ENCODE measurements around the gene COL28A1. TPM values are rescaled to one million over a fixed set of nuclear protein-coding genes. Genes with fewer than 3 reads are reported as not detected.
A peak's percentile ranks its signal among the peaks of the same experiment; 100 is the strongest.

COL28A1 gene
- total RNA-seq, 1 donor from 2014 or later: not detected

DNA sequence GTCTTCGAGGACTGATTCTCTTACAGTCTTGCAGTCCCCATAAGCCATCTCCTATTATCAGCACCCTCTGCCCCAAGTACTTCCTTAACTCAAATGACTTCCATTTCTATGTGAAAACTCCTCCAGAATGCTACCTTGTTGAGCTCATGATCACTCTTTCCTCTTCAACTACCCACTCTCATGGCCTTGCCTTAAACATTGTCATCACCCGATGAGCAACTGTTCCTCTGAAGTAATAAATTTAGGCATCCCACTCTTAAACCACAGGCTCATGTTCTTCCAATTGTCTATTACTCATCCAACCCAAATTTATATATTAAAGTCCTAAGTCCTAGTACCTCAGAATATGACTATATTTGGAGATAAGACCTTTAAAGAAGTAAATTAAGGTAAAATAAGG is 200.5 kb downstream of the COL28A1 start:
- no peak for DNase-seq (ENCODE audit: low read depth in 2 of 2)

GRCh38 chr7:7333610-7334009 is 202.1 kb downstream of the COL28A1 start:
- DNase-seq (ENCODE audit: low read depth in 2 of 2): no peak

GRCh38 chr7:7331523-7331922 is 204.2 kb downstream of the COL28A1 start:
- no peak for DNase-seq (ENCODE audit: low read depth in 2 of 2)

DNA sequence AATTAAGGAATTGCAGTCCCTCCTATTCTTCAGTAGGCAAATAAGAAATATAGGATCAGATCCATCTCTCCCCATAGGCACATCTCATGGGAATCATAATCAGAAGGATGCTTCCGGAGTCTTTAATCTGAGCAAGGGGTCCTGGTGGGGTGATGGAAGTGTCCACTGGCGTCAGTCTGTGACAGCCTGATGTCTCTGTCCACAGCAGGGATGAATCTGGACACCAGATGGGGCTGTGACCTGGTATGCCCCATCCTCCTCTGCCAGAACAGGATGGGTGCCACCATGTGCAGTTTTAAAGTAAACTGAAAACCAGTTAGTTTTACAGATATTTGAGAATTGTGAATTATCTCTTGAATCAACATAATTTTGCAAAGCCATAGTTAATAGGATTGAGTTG is 204.7 kb downstream of the COL28A1 start:
- no peak for DNase-seq (ENCODE audit: low read depth in 2 of 2)

DNA sequence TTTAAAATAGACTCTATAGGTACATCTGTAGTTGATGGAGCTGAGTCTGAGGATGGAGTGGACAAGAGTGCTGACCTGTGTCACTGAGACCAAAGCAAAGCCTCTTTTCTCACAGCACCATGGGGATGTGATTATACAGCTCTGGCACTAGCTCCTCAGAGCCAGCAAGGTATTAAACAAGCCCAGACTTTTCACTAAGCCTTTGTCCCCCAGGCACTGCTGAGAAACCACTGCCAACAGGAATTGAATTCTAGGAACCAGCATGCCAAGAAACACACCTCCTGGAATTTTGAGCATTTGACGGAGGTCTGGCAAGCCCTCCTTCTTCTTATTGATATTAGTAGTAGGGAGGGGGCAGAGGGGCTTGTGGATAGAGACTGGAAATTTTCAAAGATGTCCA is 206.3 kb downstream of the COL28A1 start:
- no peak for DNase-seq (ENCODE audit: low read depth in 2 of 2)

GRCh38 chr7:7327423-7327822 is 208.2 kb downstream of the COL28A1 start:
- no peak for DNase-seq (ENCODE audit: low read depth in 2 of 2)

GRCh38 chr7:7324698-7325097 is 211.0 kb downstream of the COL28A1 start:
- no peak for DNase-seq (ENCODE audit: low read depth in 2 of 2)

DNA sequence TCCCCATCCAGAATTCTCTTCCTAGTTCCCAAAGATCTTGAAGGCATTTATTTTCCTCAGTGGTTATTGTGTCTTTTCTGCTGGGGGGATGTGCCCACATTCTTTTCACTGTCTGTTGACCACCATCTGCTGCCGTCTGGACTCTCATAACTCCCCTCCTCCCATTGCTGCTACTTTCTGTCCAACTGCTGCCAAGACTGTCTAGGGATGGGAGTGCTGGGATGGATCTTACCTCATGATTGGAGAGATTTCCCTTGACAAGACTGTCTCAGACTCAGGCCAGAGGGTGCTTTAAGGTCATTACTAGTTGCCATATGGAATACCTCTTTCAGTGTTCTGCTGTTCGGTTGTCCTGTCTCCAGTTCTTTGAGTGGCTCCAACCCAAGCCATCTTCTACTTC is 211.8 kb downstream of the COL28A1 start:
- no peak for DNase-seq (ENCODE audit: low read depth in 2 of 2)

DNA sequence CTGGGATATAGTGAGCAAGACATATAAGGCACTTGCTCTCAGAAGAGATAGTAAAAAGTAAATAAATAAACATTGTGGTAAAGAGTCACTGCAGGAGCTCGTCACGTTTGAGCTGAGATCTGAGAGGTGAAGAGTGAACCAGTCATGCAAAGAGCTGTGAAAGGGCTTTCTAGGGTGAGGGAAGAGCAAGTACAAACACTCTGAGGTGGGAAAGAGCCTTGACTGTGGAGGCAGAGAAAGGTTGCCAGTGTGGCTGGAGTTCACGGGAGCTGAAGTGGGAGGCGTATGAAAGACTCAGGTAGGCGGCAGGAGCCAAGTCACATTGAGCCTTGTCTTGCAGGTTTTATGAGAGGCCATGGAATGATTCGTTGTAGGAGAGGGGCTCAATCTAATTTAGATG is 212.3 kb downstream of the COL28A1 start:
- no peak for DNase-seq (ENCODE audit: low read depth in 2 of 2)

DNA sequence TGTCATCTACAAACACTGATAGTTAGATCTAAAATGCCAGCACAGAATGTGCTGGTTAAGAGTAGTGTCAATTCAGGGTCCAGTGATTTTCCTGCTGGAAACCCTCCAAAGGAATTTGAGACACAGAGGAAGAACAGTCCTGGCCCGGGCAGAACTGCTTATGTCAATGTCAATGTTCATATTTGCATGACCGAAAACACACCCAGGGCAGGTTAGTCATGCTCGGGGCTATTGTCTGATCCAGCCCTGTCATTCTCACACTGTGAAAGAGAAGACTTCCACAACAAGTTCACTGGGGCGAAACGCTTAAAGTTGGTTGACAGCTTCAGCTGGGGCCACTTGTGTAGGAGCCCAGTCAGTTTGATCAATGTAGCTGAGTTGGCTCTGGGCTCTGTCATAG is 214.0 kb downstream of the COL28A1 start:
- DNase-seq (ENCODE audit: low read depth in 2 of 2): peak in 1 of 2 donors; percentile 30

GRCh38 chr7:7318601-7319000 is 217.1 kb downstream of the COL28A1 start:
- no peak for DNase-seq (ENCODE audit: low read depth in 2 of 2)

GRCh38 chr7:7317850-7318249 is 217.8 kb downstream of the COL28A1 start:
- no peak for DNase-seq (ENCODE audit: low read depth in 2 of 2)

DNA sequence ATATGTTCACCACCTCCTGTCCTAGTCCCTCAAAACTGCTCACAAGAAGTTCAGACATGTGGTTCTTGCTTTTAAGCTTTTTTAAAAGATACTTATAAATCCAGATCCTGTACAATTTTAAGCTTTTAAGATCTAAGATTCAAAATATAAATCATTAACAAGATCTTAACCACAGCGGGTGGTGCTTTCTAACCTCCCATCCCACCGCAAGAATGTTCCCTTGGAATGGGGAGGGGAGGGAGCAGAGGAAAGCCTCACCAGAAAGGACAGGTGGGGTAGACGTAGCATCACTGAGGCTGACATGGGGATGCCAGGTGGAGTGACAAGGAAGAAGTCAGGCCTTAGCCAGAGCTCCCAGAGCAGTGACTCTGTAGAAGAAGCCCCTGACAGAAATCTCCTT is 219.8 kb downstream of the COL28A1 start:
- DNase-seq (ENCODE audit: low read depth in 2 of 2): no peak

- no peak for DNase-seq (ENCODE audit: low read depth in 2 of 2)
These were observed 223.3 kb downstream of the COL28A1 start for GRCh38 chr7:7312323-7312722.

GRCh38 chr7:7311001-7311400 is 224.7 kb downstream of the COL28A1 start:
- DNase-seq (ENCODE audit: low read depth in 2 of 2): no peak

GRCh38 chr7:7309203-7309602 is 226.5 kb downstream of the COL28A1 start:
- no peak for DNase-seq (ENCODE audit: low read depth in 2 of 2)

Other genes starting within 250 kb of the COL28A1 start
- gene MIOS, start 31.0 kb upstream of the COL28A1 start, total RNA-seq: 17.8 and 18.0 TPM in 2 replicates
- 3.7 and 3.9 TPM in 2 replicates for gene UMAD1, start 104.9 kb upstream of the COL28A1 start, total RNA-seq
- gene RPA3, start 182.7 kb upstream of the COL28A1 start, total RNA-seq: 8.5 and 22.5 TPM in 2 replicates

Measured in dermis microvascular lymphatic vessel endothelial cell (primary cell).